ENCODE measurements around the gene TMEM170B. TPM values are rescaled to one million over a fixed set of nuclear protein-coding genes. Genes with fewer than 3 reads are reported as not detected.

Gene TMEM170B
- total RNA-seq, 1 experiment from 2014 or later = 3.5 TPM

GRCh38 chr6:11514672-11515071 lies 22.9 kb upstream of the TMEM170B start (continued):
- TF ChIP-seq ZNF281 (CRISPR knock-in tag; IDR thresholded peaks at IDR 0.05) (no peak), CBFB (CRISPR knock-in tag; IDR thresholded peaks at IDR 0.05; ENCODE audit: low read depth) (no peak), KAT7 (CRISPR knock-in tag; IDR thresholded peaks at IDR 0.05; ENCODE audit: borderline replicate concordance) (no peak), ARID4B (CRISPR knock-in tag; IDR thresholded peaks at IDR 0.05; ENCODE audit: borderline replicate concordance) (no peak), NFYB (CRISPR knock-in tag; conservative IDR thresholded peaks at IDR 0.05; ENCODE audit: low read depth) (no peak), ZNF121 (CRISPR knock-in tag; IDR thresholded peaks at IDR 0.05) (no peak)
- TF ChIP-seq, protein P1, sequence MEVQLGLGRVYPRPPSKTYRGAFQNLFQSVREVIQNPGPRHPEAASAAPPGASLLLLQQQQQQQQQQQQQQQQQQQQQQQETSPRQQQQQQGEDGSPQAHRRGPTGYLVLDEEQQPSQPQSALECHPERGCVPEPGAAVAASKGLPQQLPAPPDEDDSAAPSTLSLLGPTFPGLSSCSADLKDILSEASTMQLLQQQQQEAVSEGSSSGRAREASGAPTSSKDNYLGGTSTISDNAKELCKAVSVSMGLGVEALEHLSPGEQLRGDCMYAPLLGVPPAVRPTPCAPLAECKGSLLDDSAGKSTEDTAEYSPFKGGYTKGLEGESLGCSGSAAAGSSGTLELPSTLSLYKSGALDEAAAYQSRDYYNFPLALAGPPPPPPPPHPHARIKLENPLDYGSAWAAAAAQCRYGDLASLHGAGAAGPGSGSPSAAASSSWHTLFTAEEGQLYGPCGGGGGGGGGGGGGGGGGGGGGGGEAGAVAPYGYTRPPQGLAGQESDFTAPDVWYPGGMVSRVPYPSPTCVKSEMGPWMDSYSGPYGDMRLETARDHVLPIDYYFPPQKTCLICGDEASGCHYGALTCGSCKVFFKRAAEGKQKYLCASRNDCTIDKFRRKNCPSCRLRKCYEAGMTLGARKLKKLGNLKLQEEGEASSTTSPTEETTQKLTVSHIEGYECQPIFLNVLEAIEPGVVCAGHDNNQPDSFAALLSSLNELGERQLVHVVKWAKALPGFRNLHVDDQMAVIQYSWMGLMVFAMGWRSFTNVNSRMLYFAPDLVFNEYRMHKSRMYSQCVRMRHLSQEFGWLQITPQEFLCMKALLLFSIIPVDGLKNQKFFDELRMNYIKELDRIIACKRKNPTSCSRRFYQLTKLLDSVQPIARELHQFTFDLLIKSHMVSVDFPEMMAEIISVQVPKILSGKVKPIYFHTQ (CRISPR knock-in tag; IDR thresholded peaks at IDR 0.05) = no peak
- TF ChIP-seq, protein P2, sequence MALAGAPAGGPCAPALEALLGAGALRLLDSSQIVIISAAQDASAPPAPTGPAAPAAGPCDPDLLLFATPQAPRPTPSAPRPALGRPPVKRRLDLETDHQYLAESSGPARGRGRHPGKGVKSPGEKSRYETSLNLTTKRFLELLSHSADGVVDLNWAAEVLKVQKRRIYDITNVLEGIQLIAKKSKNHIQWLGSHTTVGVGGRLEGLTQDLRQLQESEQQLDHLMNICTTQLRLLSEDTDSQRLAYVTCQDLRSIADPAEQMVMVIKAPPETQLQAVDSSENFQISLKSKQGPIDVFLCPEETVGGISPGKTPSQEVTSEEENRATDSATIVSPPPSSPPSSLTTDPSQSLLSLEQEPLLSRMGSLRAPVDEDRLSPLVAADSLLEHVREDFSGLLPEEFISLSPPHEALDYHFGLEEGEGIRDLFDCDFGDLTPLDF (CRISPR knock-in tag; IDR thresholded peaks at IDR 0.05) = no peak

DNA sequence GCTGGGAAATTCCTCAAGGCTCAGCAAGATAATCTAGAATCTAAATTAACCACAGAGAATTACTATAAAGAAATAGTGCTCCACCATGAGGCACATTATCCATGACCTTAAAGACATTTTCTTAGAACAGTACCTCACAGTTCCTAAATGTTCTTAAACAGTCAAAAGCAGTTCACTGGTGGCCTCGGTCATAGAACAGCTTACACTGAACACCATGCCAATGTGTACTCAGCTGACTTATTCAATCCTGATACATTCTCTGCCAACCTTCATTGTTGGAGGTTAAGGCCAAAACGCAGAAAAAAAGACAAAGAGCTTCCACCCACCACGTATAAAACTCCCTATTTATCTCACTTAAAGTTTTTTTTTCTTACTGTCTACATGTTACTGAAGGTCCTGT lies 21.8 kb upstream of the TMEM170B start:
- ChIA-PET POLR2A (no interaction called here), CTCF (interaction anchor here (1.2 kb wide), 1 partner anchor 60 kb away, joined by 3 read pairs; no protein-coding TSS in a partner anchor)
- TF ChIP-seq ZSCAN18 (CRISPR knock-in tag; IDR thresholded peaks at IDR 0.05) (no peak), HMGA2 (CRISPR knock-in tag; IDR thresholded peaks at IDR 0.05) (no peak), SOX15 (CRISPR knock-in tag; IDR thresholded peaks at IDR 0.05) (no peak), JUN (CRISPR knock-in tag; IDR thresholded peaks at IDR 0.05) (no peak), ZBTB43 (CRISPR knock-in tag; IDR thresholded peaks at IDR 0.05) (no peak), CBFB (CRISPR knock-in tag; IDR thresholded peaks at IDR 0.05; ENCODE audit: low read depth) (no peak), ATF1 (CRISPR knock-in tag; IDR thresholded peaks at IDR 0.05) (no peak), IRF2 (CRISPR knock-in tag; IDR thresholded peaks at IDR 0.05; ENCODE audit: borderline replicate concordance, low read depth) (no peak), ATF6 (CRISPR knock-in tag; IDR thresholded peaks at IDR 0.05) (no peak), SP1 (CRISPR knock-in tag; conservative IDR thresholded peaks at IDR 0.05) (no peak)
- TF ChIP-seq, protein P2 (CRISPR knock-in tag; IDR thresholded peaks at IDR 0.05) = no peak
- TF ChIP-seq, protein P3, sequence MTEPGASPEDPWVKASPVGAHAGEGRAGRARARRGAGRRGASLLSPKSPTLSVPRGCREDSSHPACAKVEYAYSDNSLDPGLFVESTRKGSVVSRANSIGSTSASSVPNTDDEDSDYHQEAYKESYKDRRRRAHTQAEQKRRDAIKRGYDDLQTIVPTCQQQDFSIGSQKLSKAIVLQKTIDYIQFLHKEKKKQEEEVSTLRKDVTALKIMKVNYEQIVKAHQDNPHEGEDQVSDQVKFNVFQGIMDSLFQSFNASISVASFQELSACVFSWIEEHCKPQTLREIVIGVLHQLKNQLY (CRISPR knock-in tag; IDR thresholded peaks at IDR 0.05) = no peak
- Mint-ChIP-seq H3K36me3 (peaks cover 4% of the 10 kb centered on the region; the same call in 1 of the 2 replicates), H3K27me3 (ENCODE audit: low read depth) (no peaks in the 10 kb centered on the region; the same call in 1 of the 2 replicates), H3K27ac (no peak overlapping the region), H3K4me3 (no peak overlapping the region), H3K9me3 (peaks cover 24% of the 10 kb centered on the region), H3K4me1 (peaks cover 4% of the 10 kb centered on the region; the same call in 1 of the 2 replicates)
- DNase-seq (ENCODE audit: low spot score) (no peak), ATAC-seq (no peak)
